ENCODE measurements around the gene CHRNG.
A peak's percentile ranks its signal among the peaks of the same experiment; 100 is the strongest.

GRCh38 chr2:232521959-232522622 is 17.4 kb upstream of the CHRNG start:
- TF ChIP-seq CTCF (conservative IDR thresholded peaks at IDR 0.05; ENCODE audit: low read depth in 2 of 2) (peak; percentile 58 to 80), EZH2 (IDR thresholded peaks at IDR 0.05; ENCODE audit: low read depth, unreplicated experiment) (peak; percentile 53), EZH2phosphoT487 (IDR thresholded peaks at IDR 0.05; ENCODE audit: unreplicated experiment) (no peak), STAT1 (IDR thresholded peaks at IDR 0.05; ENCODE audit: unreplicated experiment) (no peak), POLR2AphosphoS5 (IDR thresholded peaks at IDR 0.05; ENCODE audit: low read depth) (no peak), ZNF331 (CRISPR knock-in tag; IDR thresholded peaks at IDR 0.05; ENCODE audit: low read depth) (no peak), REST (IDR thresholded peaks at IDR 0.05; ENCODE audit: unreplicated experiment) (no peak), CREB1 (CRISPR knock-in tag; IDR thresholded peaks at IDR 0.05; ENCODE audit: low read depth) (no peak), ZNF114 (CRISPR knock-in tag; IDR thresholded peaks at IDR 0.05) (no peak)
